ENCODE results near the gene CALCOCO2.
"Not testable (repeated sequence)": the region's sequence is repeated elsewhere in the genome, so short reads cannot be mapped to it uniquely, and the experiment has no call there.

Gene CALCOCO2

DNA sequence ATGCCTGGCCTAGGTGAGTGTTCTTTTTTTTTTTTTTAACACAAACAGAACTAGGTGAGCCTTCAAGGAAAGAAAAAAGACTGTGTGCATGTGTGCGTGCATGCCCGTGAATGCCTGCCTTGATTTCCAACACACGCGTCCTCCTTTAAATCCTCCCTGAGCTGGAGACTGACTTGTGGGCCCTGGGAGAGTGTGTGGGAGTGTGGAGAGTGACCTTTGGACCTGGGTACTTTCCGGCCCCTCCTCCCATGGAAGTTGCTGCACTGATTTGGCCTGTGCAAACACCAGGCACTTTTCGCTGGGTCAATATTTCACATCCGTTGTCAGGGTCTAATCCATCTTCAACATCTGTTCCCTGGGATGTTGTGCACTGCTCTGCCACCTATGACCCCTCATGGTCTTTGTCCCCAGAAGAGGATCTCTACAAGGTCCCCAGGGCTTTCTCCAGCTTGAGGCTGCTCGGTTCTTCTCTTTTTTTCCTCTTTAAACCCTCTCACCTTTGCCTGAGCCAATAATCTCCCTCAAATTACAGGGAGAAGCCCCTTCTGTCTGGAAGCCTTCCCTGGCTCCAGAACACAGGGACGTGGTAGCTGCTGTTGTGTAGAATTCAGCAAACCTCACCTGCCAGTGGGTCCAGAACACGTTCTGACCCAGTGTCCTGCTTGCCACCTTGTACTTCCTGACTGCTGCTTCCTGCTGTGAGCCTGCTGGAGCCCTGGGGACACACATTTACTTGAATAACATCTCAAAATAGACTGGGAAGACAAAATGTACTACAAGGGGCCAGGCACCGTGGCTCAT is 40.9 kb downstream of the CALCOCO2 start:
- no peak for TF ChIP-seq POLR2AphosphoS5 (IDR thresholded peaks at IDR 0.05; ENCODE audit: low read depth)
- TF ChIP-seq, protein P1, sequence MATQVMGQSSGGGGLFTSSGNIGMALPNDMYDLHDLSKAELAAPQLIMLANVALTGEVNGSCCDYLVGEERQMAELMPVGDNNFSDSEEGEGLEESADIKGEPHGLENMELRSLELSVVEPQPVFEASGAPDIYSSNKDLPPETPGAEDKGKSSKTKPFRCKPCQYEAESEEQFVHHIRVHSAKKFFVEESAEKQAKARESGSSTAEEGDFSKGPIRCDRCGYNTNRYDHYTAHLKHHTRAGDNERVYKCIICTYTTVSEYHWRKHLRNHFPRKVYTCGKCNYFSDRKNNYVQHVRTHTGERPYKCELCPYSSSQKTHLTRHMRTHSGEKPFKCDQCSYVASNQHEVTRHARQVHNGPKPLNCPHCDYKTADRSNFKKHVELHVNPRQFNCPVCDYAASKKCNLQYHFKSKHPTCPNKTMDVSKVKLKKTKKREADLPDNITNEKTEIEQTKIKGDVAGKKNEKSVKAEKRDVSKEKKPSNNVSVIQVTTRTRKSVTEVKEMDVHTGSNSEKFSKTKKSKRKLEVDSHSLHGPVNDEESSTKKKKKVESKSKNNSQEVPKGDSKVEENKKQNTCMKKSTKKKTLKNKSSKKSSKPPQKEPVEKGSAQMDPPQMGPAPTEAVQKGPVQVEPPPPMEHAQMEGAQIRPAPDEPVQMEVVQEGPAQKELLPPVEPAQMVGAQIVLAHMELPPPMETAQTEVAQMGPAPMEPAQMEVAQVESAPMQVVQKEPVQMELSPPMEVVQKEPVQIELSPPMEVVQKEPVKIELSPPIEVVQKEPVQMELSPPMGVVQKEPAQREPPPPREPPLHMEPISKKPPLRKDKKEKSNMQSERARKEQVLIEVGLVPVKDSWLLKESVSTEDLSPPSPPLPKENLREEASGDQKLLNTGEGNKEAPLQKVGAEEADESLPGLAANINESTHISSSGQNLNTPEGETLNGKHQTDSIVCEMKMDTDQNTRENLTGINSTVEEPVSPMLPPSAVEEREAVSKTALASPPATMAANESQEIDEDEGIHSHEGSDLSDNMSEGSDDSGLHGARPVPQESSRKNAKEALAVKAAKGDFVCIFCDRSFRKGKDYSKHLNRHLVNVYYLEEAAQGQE (IDR thresholded peaks at IDR 0.05; ENCODE audit: insufficient replicate concordance, low read depth), result no peak
- no peak for DNase-seq (ENCODE audit: low read depth in 1 of 2, low spot score in 1 of 2)

DNA sequence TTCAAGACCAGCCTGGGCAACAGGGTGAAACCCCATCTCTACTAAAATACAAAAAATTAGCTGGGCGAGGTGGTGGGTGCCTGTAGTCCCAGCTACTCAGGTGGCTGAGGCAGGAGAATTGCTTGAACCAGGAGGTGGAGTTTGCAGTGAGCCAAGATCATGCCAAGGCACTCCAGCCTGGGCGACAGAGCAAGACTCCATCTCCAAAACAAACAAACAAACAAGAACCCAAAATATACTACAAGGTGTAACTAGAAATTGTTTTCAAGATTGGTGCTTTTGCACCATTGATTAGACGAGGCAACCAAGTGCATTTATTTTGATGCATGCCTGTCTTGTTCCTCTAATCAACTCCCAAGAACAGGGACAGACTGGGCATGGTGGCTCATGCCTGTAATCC is 41.6 kb downstream of the CALCOCO2 start:
- not testable (repeated sequence) for H3K27me3 ChIP-seq (ENCODE audit: insufficient read depth, poor library complexity, severe bottlenecking); H3K27ac ChIP-seq (replicated peaks); DNase-seq (ENCODE audit: low read depth in 1 of 2, low spot score in 1 of 2); H3K4me3 ChIP-seq (replicated peaks; ENCODE audit: insufficient read depth, low read length)

More for the DNA sequence above, 40.9 kb downstream of the CALCOCO2 start:
- Histone ChIP-seq H3K27ac (replicated peaks) (no peak overlapping the region), H3K27me3 (ENCODE audit: insufficient read depth, poor library complexity, severe bottlenecking) (no peaks in the 10 kb centered on the region), H3K4me3 (replicated peaks; ENCODE audit: insufficient read depth, low read length) (no peak overlapping the region)

DNA sequence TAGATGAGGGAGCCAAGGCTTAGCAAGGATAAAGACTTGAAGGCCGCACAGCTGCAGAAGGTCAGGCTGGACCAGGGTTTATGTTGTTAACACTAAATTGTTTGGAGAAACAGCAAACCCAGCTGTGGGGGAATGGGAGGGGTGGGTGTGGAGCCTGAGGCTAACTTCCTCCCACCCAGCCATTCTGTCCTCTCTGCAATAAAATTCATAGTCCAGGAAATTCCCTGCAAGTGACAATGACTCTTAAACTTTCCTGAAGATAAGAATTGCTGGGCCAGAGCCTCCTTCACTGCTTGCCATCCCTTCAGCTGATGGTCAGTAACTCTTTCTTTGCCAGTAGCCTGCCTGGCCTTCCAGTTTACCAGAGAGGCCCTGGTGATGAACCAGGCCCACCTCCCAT is 42.4 kb downstream of the CALCOCO2 start:
- H3K27ac ChIP-seq (replicated peaks), result no peak overlapping the region
- DNase-seq (ENCODE audit: low read depth in 1 of 2, low spot score in 1 of 2), result no peak
- H3K4me3 ChIP-seq (replicated peaks; ENCODE audit: insufficient read depth, low read length), result no peak overlapping the region
- no peaks in the 10 kb centered on the region for H3K27me3 ChIP-seq (ENCODE audit: insufficient read depth, poor library complexity, severe bottlenecking)
- no peak for TF ChIP-seq SPI1 (IDR thresholded peaks at IDR 0.05; ENCODE audit: borderline replicate concordance, low read depth)
- TF ChIP-seq GABPA (IDR thresholded peaks at IDR 0.05; ENCODE audit: low read depth), result no peak
- TF ChIP-seq, protein P2, sequence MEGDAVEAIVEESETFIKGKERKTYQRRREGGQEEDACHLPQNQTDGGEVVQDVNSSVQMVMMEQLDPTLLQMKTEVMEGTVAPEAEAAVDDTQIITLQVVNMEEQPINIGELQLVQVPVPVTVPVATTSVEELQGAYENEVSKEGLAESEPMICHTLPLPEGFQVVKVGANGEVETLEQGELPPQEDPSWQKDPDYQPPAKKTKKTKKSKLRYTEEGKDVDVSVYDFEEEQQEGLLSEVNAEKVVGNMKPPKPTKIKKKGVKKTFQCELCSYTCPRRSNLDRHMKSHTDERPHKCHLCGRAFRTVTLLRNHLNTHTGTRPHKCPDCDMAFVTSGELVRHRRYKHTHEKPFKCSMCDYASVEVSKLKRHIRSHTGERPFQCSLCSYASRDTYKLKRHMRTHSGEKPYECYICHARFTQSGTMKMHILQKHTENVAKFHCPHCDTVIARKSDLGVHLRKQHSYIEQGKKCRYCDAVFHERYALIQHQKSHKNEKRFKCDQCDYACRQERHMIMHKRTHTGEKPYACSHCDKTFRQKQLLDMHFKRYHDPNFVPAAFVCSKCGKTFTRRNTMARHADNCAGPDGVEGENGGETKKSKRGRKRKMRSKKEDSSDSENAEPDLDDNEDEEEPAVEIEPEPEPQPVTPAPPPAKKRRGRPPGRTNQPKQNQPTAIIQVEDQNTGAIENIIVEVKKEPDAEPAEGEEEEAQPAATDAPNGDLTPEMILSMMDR (IDR thresholded peaks at IDR 0.05; ENCODE audit: insufficient read depth, low read length), result no peak
- TF ChIP-seq, protein P1 (IDR thresholded peaks at IDR 0.05; ENCODE audit: insufficient replicate concordance, low read depth), result no peak
- TF ChIP-seq POLR2AphosphoS5 (IDR thresholded peaks at IDR 0.05; ENCODE audit: low read depth), result no peak

DNA sequence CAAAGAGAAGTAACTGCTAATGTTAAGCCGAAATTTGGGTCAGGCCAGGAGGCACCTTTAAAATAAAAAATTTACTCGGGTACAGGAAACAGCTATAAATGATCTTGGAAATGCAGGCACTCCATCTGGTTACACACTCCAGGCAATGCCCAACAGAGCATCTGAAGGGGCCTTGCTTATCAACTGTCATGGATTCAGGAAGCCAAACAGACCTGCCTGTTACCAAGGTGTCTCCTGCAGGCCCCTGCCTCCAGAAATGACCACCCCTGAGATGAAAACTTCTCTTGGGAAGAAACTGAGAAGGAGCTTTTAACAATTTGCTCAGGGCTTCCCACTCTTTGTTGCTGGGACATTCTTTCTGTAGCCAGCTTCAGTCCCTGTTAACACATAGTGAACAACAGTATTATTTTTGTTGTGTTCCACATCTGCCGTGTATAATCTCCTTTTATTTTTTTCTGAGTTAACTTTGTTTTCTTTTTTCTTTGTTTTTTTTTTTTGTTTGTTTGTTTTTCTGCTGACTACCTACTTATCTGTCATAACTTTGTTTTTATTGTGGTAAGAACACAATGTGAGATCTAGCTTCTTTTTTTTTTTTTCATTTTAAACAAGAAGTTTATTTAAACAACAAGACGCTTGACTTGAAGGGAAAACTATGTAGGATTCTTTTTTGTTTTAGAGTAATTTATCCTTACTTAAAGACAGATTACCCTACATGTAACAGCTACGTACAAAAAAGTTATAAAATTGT is 43.0 kb downstream of the CALCOCO2 start:
- TF ChIP-seq SPI1 (IDR thresholded peaks at IDR 0.05; ENCODE audit: borderline replicate concordance, low read depth), result no peak
- TF ChIP-seq POLR2AphosphoS5 (IDR thresholded peaks at IDR 0.05; ENCODE audit: low read depth), result no peak
- TF ChIP-seq, protein P2 (IDR thresholded peaks at IDR 0.05; ENCODE audit: insufficient read depth, low read length), result no peak
- no peak for TF ChIP-seq GABPA (IDR thresholded peaks at IDR 0.05; ENCODE audit: low read depth)
- TF ChIP-seq, protein P1 (IDR thresholded peaks at IDR 0.05; ENCODE audit: insufficient replicate concordance, low read depth), result no peak
- DNase-seq (ENCODE audit: low read depth in 1 of 2, low spot score in 1 of 2), result no peak
- Histone ChIP-seq H3K27me3 (ENCODE audit: insufficient read depth, poor library complexity, severe bottlenecking) (no peaks in the 10 kb centered on the region), H3K4me3 (replicated peaks; ENCODE audit: insufficient read depth, low read length) (no peak overlapping the region), H3K27ac (replicated peaks) (no peak overlapping the region)

Measured in HL-60 (cell line).